HG02885 (cell line): ENCODE data around the gene ZNF585A.

Experiments used
- ATAC-seq: cut with Tn5 transposase; IDR thresholded peaks from one replicate; pipeline ENCODE4 v1.9.1; 2021; ENCODE audit warnings: mild to moderate bottlenecking; ENCODE audit not compliant: unreplicated experiment, poor library complexity

The ZNF585A gene

GRCh38 chr19:37098570-37098969 is 73.9 kb downstream of the ZNF585A start:
- no peak for ATAC-seq

GRCh38 chr19:37095859-37096258 is 76.6 kb downstream of the ZNF585A start:
- ATAC-seq = no peak
